Aorta (tissue), 5 donors: ENCODE data around the gene STARD13. TPM values are rescaled to one million over a fixed set of nuclear protein-coding genes. Genes with fewer than 3 reads are reported as not detected.
A peak's percentile ranks its signal among the peaks of the same experiment; 100 is the strongest.

ENCODE experiments used
- ATAC-seq: fragments of 200-7000 bp; cut with Tn5 transposase; one replicate; pipeline ENCODE4 v1.9.1; 2022; ENCODE audit warnings: moderate library complexity; ENCODE audit not compliant: low FRiP score
- DNase-seq, 2 donors: peaks; one replicate each; pipeline ENCODE4 v3.0.0-alpha.2; 2020
- H3K27ac ChIP-seq, 2 donors: one replicate each; pipeline ENCODE4 v1.5.1; 2013; ENCODE audit warnings: low read length in 2 of 2, mild to moderate bottlenecking in 2 of 2, moderate library complexity in 2 of 2, control low read depth in 1 of 2, inconsistent platforms in 1 of 2, low read depth in 1 of 2
- H3K27me3 ChIP-seq, 2 donors: one replicate each; pipeline ENCODE4 v1.6.1; 2013; ENCODE audit warnings: control low read depth in 1 of 2, low read length in 1 of 2, mild to moderate bottlenecking in 1 of 2, moderate library complexity in 1 of 2; ENCODE audit not compliant: insufficient read depth in 2 of 2, control insufficient read depth in 1 of 2
- H3K36me3 ChIP-seq, 2 donors: one replicate each; pipeline ENCODE4 v1.6.1; 2013; ENCODE audit warnings: control low read depth in 1 of 2, low read length in 1 of 2, mild to moderate bottlenecking in 1 of 2; ENCODE audit not compliant: insufficient read depth in 2 of 2, control insufficient read depth in 1 of 2
- H3K4me1 ChIP-seq, 2 donors: one replicate each; pipeline ENCODE4 v1.6.1; 2013; ENCODE audit warnings: low read length in 2 of 2, control low read depth in 1 of 2, mild to moderate bottlenecking in 1 of 2, moderate library complexity in 1 of 2; ENCODE audit not compliant: insufficient read depth in 2 of 2, control insufficient read depth in 1 of 2
- H3K4me3 ChIP-seq, 2 donors: one replicate each; pipeline ENCODE4 v1.5.1; 2013; ENCODE audit warnings: low read length in 2 of 2, control low read depth in 1 of 2, mild to moderate bottlenecking in 1 of 2
- H3K9me3 ChIP-seq: one replicate; pipeline ENCODE4 v1.6.1; 2013; ENCODE audit warnings: mild to moderate bottlenecking, low read length; ENCODE audit not compliant: control insufficient read depth
- WGBS, 2 donors: extraction: QIAGEN DNeasy Blood & Tissue Kit; methylation state at CpG; one replicate each; pipeline ENCODE4 v1.1.7; 2013; 5-methylcytosine and 5-hydroxymethylcytosine counted together
- intact Hi-C, 2 donors: fragments of 100-400 bp; cut with DNase I; formaldehyde crosslinking; loops; one replicate each; pipeline versions ENCODE4 v1.14.2 to v1.15.0; 2022
- polyA plus RNA-seq, 2 donors: library from polyadenylated mRNA; stranded (reverse); fragments of 200-250 nt; gene quantifications; one replicate each; pipeline ENCODE4 v1.2.3, GENCODE V29; 2013
- total RNA-seq, 2 donors: library from RNA; stranded (reverse); fragmentation: NEBNext Ultra II Directional; extraction: Animal tissue kit (Norgen Biotek cat#: 25700); gene quantifications; one replicate each; pipeline ENCODE4 v1.2.1, GENCODE V29; 2021
- donor health status: healthy with polysubstance abuse.
- donor health status: Bipolar disorder and iron deficiency.
- donor health status: DM: no; HTN: no; CAD: no.
- donor health status: DM: no; HTN: no; CAD: no.
- donor health status: DM: yes; HTN: yes; CAD: no.

The STARD13 gene
- total and polyA plus RNA-seq, 4 donors = 15.0 to 85.5 (median 39.8) TPM

- Histone ChIP-seq H3K4me3 (peak overlapping the region; percentile 34 to 85), H3K27ac (no peak overlapping the region), H3K27me3 (no peaks in the 10 kb centered on the region), H3K9me3 (no peaks in the 10 kb centered on the region), H3K4me1 (peaks cover 3 to 5% of the 10 kb centered on the region in 2 donors), H3K36me3 (no peaks in the 10 kb centered on the region)
- no peak for DNase-seq
- 0 to 7% methylated on average over 1 of the region's 1 CpG for WGBS, 2 donors
- ATAC-seq = no peak
- intact Hi-C loops = loop anchor here (2.0 to 10.0 kb wide), 5 partner anchors 71 to 259 kb away; no protein-coding TSS in a partner anchor
Observed at GRCh38 chr13:33284031-33284430, 1.5 kb downstream of the STARD13 start.

- WGBS, 2 donors = 10 to 13% methylated on average over 1 of the region's 1 CpG
- DNase-seq (no peak), ATAC-seq (no peak)
- no peaks in the 10 kb centered on the region for H3K36me3 ChIP-seq
- no peaks in the 10 kb centered on the region for H3K27me3 ChIP-seq
- no peak overlapping the region for H3K27ac ChIP-seq
- H3K9me3 ChIP-seq = no peaks in the 10 kb centered on the region
- H3K4me3 ChIP-seq = peak overlapping the region in 1 of 2 donors; percentile 34
- H3K4me1 ChIP-seq = peaks cover 3 to 5% of the 10 kb centered on the region in 2 donors
- intact Hi-C loops = loop anchor here in 1 of 2 donors (5.0 to 10.0 kb wide), 4 partner anchors 71 to 249 kb away; no protein-coding TSS in a partner anchor
Observed at GRCh38 chr13:33283195-33283911, 2.2 kb downstream of the STARD13 start.

GRCh38 chr13:33281951-33282595 lies 3.5 kb downstream of the STARD13 start:
- Histone ChIP-seq H3K27me3 (no peaks in the 10 kb centered on the region), H3K9me3 (no peaks in the 10 kb centered on the region), H3K4me3 (no peak overlapping the region), H3K27ac (no peak overlapping the region), H3K36me3 (no peaks in the 10 kb centered on the region), H3K4me1 (peaks cover 2 to 12% of the 10 kb centered on the region in 2 donors)
- WGBS, 2 donors = 86 to 91% methylated on average over 2 of the region's 2 CpGs
- no peak for DNase-seq
- no peak for ATAC-seq
- intact Hi-C loops = loop anchor here in 1 of 2 donors (5.0 to 10.0 kb wide), 4 partner anchors 73 to 250 kb away; no protein-coding TSS in a partner anchor

GRCh38 chr13:33280923-33281322 lies 4.6 kb downstream of the STARD13 start:
- peaks cover 2 to 20% of the 10 kb centered on the region in 2 donors for H3K4me1 ChIP-seq
- H3K27me3 ChIP-seq = no peaks in the 10 kb centered on the region
- no peak for DNase-seq
- ATAC-seq = no peak
- no peak overlapping the region for H3K4me3 ChIP-seq
- H3K36me3 ChIP-seq = no peaks in the 10 kb centered on the region
- H3K27ac ChIP-seq = no peak overlapping the region
- intact Hi-C loops = loop anchor here in 1 of 2 donors (5.0 to 10.0 kb wide), 4 partner anchors 74 to 251 kb away; no protein-coding TSS in a partner anchor
- 82 to 89% methylated on average over 5 of the region's 5 CpGs for WGBS, 2 donors
- no peaks in the 10 kb centered on the region for H3K9me3 ChIP-seq

DNA sequence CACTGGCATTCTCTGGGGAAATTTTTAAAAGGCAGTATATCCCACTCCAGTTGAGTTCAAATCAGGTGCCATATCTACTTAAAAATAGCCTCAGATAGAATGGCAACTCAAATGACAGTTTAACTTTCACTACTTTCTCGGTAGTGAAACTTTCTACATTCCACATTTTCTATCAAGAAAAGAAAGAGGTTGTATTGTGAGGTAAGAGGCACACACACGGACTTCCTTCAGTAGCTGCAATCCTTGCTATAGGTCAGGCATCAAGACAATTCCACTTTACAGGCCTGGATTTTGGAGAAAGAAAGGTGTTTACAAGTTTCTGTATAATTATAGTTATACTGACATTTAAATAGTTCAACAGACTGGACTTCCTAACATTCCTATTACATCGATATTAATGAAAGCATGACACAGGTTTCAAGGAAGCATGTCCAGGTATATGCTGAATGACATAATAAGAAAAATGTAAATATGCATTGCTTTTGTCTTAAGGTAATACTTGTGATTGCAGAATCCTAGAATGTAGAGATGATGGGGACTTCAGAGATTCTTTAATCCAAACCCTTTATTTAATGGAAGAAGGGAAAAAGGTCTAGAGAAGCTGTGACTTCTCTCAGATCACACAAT lies 5.2 kb downstream of the STARD13 start:
- Histone ChIP-seq H3K9me3 (no peaks in the 10 kb centered on the region), H3K27ac (peak overlapping the region; percentile 27 to 57), H3K4me1 (peaks cover 2 to 25% of the 10 kb centered on the region in 2 donors), H3K36me3 (no peaks in the 10 kb centered on the region), H3K27me3 (no peaks in the 10 kb centered on the region), H3K4me3 (no peak overlapping the region)
- DNase-seq (no peak), ATAC-seq (no peak)
- WGBS, 2 donors = 40 to 45% methylated on average over 3 of the region's 3 CpGs
- intact Hi-C loops = loop anchor here in 1 of 2 donors (5.0 to 10.0 kb wide), 4 partner anchors 74 to 252 kb away; no protein-coding TSS in a partner anchor

- peaks cover 2 to 25% of the 10 kb centered on the region in 2 donors for H3K4me1 ChIP-seq
- H3K9me3 ChIP-seq = no peaks in the 10 kb centered on the region
- intact Hi-C loops = loop anchor here (5.0 to 10.0 kb wide), 5 partner anchors 42 to 253 kb away; no protein-coding TSS in a partner anchor
- no peak for ATAC-seq
- no peaks in the 10 kb centered on the region for H3K36me3 ChIP-seq
- peak overlapping the region; percentile 57 to 74 for H3K27ac ChIP-seq
- no peak for DNase-seq
- H3K27me3 ChIP-seq = no peaks in the 10 kb centered on the region
- 2 to 3% methylated on average over 2 of the region's 2 CpGs for WGBS, 2 donors
- no peak overlapping the region for H3K4me3 ChIP-seq
Observed at GRCh38 chr13:33279414-33280278, 5.9 kb downstream of the STARD13 start.

GRCh38 chr13:33278913-33279312 lies 6.6 kb downstream of the STARD13 start:
- no peaks in the 10 kb centered on the region for H3K27me3 ChIP-seq
- 1 to 3% methylated on average over 1 of the region's 1 CpG for WGBS, 2 donors
- no peaks in the 10 kb centered on the region for H3K36me3 ChIP-seq
- H3K4me1 ChIP-seq = peaks cover 2 to 28% of the 10 kb centered on the region in 2 donors
- no peak overlapping the region for H3K4me3 ChIP-seq
- DNase-seq = no peak
- no peak for ATAC-seq
- H3K9me3 ChIP-seq = no peaks in the 10 kb centered on the region
- intact Hi-C loops = loop anchor here (5.0 kb wide), 1 partner anchor 42 kb away; no protein-coding TSS in a partner anchor
- H3K27ac ChIP-seq = no peak overlapping the region

DNA sequence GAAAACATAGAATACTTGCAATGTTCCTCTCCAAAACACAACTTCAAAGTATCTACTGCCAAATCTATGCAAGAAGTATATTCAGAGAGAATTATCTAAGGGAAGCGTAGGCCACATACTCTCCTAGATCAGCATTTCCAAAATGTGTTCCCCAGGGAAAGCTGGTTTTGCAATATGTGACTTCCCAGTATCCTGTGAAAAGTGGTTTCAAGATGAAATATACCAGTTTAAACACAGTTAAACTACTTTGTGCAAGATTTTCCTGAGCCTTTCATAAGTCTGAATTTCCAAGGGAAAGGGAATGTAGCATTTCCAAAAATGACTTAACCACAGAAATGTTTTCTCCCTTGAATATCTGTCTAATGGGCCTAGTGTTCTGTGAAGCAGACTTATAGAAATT lies 7.6 kb downstream of the STARD13 start:
- Histone ChIP-seq H3K27me3 (no peaks in the 10 kb centered on the region), H3K27ac (no peak overlapping the region), H3K9me3 (no peaks in the 10 kb centered on the region), H3K4me1 (peaks cover 2 to 28% of the 10 kb centered on the region in 2 donors), H3K36me3 (no peaks in the 10 kb centered on the region), H3K4me3 (no peak overlapping the region)
- intact Hi-C loops = loop anchor here (5.0 kb wide), 1 partner anchor 41 kb away; no protein-coding TSS in a partner anchor
- peak; percentile 75 for ATAC-seq
- no peak for DNase-seq
- 84 to 88% methylated on average over 1 of the region's 1 CpG for WGBS, 2 donors
